Activated gamma-delta T cell treated with anti-CD3 and anti-CD28 coated beads, Interleukin-2, amount 50 U/mL, for 16 hours (primary cell): ENCODE results near the gene RBCK1.

ENCODE experiments used
- DNase-seq: peaks from one replicate; pipeline ENCODE4 v3.0.0-alpha.2; 2020; ENCODE audit warnings: low read depth

The RBCK1 gene

DNA sequence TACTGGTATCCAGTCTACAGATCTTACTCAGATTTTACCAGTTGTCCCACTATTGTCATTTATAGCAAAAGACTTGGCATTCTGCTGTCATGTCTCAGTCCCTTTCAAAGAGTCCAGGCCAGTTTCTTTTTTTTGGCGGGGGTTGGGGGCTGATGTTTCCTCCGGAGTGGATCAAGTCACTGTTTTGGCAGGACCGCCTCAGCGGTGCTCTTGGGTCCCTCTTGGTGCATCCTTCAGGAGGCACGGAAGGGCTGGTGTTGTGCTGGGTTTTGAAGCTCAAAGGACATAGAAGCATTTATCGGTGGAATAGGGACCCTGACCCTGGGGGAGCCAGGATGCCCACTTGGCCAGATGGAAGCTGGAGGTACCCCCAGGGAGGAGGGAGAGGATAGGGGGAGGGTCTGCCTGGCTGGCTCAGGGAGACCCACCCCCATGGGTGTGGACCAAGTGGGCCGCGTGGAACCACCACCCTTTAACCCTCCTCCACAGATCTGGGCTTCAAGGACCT, 10.8 kb downstream of the RBCK1 start:
- no peak for DNase-seq

DNA sequence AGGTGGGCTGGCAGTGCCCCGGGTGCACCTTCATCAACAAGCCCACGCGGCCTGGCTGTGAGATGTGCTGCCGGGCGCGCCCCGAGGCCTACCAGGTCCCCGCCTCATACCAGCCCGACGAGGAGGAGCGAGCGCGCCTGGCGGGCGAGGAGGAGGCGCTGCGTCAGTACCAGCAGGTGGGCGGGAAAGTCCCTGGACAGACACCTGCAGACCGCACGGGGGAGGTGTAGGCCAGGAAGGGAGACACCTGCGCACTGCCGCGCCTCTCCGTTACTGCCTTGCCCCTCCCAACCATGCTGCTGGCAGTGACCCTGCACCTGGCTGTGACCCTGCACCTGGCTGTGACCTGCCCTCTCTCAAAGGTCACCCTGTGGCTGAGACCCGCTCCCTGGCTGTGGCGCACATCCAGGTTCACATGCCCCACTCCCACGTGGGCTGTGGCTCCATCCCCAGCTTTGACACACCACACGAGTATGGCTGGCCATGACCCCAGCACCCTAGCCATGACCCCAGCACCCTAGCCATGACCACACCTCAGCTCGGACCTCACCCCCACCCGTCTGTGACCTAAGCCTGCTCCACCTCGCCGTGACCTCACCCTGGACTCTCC, 11.6 kb downstream of the RBCK1 start:
- DNase-seq, result no peak

DNA sequence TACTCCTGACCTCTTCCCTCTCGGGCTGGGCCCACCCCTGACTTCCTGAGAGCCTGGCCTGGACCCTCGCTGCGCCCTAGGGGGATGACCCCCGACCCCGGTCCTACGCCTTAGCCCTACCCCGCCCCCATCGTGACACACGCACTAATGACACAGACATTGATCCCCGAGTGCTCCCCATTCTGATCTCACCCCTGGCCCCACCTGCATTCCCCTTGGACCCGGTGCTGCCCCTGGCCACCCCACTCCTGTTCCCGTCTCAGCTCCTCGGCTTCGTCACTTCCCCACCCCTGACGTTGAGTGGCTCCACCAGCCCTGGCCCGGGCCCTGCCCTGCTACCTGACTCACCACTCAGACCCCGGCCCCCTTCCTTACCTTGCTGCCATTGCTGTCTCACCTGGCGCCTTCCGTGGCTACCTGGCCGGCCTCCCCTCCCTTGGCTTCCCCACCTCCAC, 12.1 kb downstream of the RBCK1 start:
- DNase-seq, result no peak

- DNase-seq, result no peak
These were observed 12.8 kb downstream of the RBCK1 start for GRCh38 chr20:420721-421574.

GRCh38 chr20:421685-422250, 13.7 kb downstream of the RBCK1 start:
- DNase-seq, result no peak

GRCh38 chr20:426566-426965, 18.5 kb downstream of the RBCK1 start:
- no peak for DNase-seq

- DNase-seq, result no peak
These were observed 19.3 kb downstream of the RBCK1 start for GRCh38 chr20:427401-427800.

DNA sequence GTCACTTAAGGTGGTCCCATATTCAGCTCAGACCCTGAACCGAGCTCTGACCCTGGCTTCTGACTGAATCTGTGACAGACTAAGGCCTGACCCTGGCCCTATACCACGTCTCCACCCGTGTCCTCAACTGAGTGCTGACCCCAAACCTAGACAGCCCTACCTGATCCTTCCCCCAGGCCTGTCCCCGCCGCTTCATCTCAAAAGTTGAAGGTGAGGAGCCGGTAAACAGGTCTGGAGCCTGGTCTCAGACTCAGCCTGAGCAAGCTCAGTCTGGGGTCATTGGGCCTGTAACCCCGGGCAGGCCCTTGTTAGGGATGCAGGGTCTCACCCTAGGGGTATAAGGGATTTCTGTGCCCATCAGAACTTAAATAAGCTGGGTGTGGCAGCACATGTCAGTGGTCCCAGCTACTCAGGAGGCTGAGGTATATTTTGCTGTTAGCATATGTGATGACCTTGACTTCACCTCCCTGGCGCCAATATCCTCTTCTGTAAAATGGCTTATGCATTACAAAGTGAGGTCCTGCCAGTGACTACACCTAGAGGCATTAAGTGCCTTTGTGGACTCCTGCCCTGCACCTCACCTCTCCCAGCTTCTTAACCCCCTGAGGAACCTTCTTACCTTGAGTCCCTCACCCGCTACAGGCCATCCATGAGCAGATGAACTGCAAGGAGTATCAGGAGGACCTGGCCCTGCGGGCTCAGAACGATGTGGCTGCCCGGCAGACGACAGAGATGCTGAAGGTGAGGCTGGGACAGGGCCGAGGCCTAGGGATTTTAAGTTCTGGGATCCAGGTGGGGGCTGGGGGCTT, 20.0 kb downstream of the RBCK1 start:
- DNase-seq, result no peak

DNA sequence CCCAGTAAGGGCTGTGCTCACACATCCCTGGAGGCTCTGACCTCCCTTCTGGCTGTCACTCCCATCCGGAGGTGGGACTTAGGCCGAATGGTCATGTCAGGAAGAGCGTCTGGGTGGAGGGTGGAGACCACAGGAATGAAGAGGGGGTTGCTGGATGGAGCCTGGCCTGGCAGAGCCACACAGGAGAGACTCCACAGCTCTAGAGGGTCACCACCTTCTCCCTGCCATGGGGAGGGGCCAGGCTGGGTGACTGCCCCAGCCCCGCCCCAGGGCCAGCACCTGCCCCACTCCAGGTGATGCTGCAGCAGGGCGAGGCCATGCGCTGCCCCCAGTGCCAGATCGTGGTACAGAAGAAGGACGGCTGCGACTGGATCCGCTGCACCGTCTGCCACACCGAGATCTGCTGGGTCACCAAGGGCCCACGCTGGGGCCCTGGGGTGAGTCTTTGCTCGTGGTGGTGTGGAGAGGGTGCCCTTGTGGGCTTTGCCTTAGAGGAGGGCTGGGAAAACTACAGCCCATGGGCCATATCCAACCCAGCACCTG, 20.6 kb downstream of the RBCK1 start:
- no peak for DNase-seq

DNA sequence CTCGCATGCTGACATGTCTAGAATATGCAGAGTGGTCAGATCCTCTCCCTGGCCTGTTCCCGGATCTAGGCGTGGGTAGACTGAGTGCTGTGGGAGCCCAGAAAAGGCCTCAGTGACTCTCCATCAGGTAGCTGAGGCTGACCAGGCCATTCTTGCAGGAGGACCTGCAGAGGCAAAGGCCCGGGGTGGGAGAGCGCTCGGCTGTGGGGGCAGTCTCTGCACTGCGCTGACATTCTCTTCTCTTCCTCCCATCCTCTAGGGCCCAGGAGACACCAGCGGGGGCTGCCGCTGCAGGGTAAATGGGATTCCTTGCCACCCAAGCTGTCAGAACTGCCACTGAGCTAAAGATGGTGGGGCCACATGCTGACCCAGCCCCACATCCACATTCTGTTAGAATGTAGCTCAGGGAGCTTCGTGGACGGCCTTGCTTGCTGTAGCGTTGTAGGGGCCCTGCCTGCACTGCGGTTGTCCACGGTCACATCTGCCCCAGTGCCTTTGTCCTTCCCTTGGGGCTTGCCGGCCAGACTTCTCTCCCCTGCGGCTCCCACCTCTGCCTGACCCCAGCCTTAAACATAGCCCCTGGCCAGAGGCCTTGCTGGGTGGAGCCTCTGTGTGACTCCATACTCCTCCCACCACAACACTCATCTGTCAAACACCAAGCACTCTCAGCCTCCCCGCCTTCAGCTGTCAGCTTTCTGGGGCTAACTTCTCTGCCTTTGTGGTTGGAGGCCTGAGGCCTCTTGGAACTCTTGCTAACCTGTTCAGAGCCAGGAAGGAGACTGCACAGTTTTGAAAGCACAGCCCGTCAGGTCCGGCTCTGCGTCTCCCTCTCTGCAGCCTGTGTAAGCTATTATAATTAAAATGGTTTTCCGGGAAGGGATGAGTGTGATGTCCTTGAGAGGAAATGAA, 22.2 kb downstream of the RBCK1 start:
- no peak for DNase-seq

GRCh38 chr20:431012-431904, 23.2 kb downstream of the RBCK1 start:
- no peak for DNase-seq

DNA sequence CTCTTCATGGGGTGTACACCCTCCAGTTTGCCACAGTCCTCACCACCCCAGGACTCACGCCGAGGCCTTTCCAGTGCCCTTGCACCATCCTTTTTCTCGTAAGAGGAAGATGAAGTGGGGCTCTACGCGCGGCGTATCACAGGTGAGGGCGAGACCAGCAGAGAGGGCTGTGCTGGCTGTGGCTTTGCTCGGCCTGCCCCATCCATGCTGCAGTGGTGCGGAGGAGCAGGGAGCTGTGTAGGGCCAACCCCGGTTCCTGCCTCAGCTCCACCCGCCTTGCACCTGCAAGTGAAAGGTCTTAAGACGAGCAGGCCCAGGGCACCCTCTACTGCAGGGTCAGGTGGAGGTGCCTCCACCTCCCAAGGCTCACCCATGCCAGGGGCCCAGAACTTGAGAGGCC, 24.1 kb downstream of the RBCK1 start:
- DNase-seq, result no peak

- DNase-seq, result no peak
These were observed 24.7 kb downstream of the RBCK1 start for GRCh38 chr20:432677-433299.

DNA sequence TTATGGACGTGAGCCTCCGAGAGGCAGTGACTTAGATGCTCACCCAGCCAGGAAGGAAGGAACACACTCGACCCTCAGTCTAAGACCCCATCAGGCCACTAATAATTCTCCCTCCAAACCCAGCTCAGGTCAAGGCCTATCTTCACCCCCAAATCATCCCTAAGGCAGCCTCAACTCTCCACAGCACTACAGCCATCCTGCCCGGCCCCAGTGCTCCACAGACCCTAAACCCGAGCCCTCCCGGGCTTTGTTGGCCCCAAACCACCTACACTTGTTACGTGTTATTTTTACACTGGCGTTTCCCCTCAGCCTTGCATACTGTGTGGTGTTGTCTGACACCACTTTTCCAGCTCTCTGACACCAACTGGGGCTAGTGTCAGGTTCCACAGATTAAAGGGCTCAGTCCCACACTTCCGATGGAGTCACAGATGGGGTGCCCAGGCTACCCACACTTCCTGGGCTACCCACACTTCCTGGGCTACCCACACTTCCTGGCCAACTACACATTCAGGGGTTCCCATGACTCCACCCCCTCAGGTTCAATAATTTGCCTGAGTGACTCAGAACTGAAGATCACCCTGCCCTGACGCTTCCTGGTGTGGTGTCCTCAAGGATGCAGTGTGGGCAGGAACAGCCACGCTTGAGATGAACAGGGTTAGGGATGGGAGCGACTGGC, 25.3 kb downstream of the RBCK1 start:
- DNase-seq, result peak; percentile 67

DNA sequence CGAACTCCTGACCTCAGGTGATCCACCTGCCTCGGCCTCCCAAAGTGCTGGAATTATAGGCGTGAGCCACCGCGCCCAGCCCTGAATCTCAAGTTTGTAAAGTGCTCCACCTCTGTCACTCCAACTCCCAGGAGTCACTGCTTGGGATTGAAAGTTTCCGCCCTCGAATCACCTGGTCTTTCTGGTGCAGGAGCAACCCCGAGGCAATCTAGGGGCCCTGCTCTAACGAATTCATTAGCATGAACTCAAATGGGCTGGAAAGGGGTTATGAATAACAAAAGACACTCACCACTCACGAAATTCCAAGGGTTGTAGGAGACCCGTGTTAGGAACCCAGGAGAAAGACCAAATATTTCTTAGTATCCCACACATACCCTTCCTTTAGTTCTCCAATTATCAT, 26.1 kb downstream of the RBCK1 start:
- no peak for DNase-seq

- no peak for DNase-seq
These were observed 26.7 kb downstream of the RBCK1 start for GRCh38 chr20:434661-435419.

GRCh38 chr20:435558-435957, 27.5 kb downstream of the RBCK1 start:
- DNase-seq, result no peak

DNA sequence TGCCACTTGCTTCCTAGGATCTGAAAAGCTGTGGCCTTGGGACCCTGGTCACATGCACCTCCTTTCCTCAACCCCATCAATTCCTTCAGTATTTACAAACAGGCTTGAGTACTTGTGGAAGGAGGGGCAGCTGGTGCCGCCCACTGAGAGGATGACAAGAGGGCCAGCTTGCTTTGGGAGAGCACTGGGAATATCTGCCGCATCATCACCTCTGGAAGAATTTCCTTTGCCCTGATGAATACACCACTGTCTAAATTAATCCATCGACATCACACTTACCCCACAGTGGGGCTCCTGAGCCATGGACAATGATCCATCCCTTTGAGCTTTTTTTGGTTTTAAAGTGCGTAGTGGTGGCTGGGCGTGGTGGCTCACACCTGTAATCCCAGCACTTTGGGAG, 28.4 kb downstream of the RBCK1 start:
- no peak for DNase-seq
